NCI-H2029 treated with DMSO at 0.1 percent for 48 hours (cell line): ENCODE results near the gene ZNF350.
A peak's percentile ranks its signal among the peaks of the same experiment; 100 is the strongest.
"Not testable (repeated sequence)": the region's sequence is repeated elsewhere in the genome, so short reads cannot be mapped to it uniquely, and the experiment has no call there.

Experiments used
- DNase-seq: peaks from one replicate; lab custom pipeline; 2025; lab: John Stamatoyannopoulos, UW

Gene ZNF350

DNA sequence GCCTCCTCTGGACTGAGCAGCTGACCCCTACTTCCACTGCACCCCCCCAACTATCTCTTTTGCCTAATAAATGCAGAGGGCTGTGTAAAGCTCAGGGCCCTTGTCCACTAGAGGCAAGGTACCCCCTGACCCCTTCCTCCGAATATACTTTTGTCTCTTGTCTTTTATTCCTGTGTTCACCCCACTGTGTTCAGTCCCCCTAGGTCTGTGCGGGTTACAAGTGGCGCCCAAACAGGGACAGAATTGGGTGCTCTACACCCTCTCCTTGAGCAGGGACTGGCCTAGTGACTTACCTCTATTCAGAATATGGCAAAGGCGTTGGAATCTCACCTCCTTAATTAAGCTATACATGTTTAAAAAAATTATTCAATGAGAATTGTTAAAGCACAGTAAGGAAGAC, 15.0 kb downstream of the ZNF350 start:
- DNase-seq = no peak

DNA sequence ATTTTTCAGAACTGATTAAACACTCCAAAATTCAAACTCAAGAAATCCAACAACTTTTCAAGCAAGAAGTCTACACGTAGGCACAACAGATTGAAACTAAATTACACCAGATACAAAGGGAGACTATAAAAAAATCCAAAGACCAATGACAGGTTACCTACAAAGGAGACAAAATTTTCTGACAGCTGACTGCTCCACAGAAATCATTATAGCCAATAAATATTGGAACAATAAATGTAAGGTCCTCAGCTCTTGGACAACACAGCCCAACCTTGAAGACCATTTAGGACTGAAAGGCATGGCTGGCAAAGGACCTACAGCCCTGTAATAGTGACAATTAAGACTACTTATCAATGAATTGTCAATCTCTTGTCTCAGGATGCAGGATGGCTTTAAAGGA, 15.9 kb downstream of the ZNF350 start:
- no peak for DNase-seq

DNA sequence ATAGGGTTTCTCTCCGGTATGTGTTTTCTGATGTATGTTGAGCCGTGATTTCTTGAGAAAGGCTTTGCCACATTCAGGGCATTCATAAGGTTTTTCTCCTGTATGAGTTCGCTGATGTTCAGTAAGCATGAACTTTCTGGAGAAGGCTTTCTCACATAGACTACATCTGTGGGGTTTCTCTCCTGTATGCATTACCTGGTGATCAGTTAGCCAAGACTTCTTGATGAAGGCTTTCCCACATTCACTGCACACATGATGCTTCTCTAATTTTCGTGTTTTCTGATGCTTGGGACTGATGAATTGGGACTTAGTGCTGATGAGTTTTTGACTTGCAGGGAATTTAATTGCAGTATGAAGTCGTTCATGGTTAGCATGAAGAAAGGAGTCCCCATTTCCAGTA, 21.1 kb downstream of the ZNF350 start:
- no peak for DNase-seq

DNA sequence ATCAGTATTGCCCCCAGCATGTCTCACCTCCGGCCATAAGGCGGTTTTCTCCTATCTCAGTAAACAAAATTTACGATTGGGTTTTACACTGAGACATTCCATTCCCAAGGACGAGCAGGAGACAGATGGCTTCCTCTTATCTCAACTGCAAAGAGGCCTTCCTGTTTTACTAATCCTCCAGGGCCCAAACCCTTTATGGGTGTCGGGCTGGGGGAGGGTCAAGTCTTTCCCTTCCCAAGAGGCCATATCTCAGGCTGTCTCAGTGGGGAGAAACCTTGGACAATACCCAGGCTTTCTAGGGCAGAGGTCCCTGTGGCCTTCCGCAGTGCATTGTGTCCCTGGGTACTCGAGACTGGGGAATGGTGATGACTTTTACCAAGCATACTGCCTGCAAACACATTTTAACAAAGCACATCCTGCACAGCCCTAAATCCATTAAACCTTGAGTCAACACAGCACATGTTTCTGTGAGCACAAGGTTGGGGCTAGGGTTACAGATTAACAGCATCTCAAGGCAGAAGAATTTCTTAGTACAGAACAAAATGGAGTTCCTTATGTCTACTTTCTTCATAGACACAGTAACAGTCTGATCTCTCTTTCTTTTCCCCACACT, 25.9 kb downstream of the ZNF350 start:
- not testable (repeated sequence) for DNase-seq

DNA sequence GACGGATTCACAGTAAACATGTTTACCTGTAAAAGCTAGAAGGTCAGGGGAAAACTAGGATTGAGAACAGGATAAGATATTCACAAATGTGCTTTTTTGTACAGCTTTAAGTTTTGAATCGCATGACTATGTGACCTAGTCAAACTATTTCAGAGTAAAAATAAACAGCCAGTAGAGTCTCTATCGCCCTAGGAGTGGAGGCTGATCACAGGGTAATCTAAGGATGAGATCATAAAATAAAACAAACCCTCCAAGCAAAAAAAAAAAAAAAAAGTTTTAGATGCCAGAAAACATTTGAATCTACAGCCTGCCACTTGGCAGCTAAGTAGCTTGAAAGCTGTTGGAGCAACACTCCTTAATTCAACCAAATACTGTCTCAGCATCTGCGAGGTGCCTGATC, 26.8 kb downstream of the ZNF350 start:
- no peak for DNase-seq

DNA sequence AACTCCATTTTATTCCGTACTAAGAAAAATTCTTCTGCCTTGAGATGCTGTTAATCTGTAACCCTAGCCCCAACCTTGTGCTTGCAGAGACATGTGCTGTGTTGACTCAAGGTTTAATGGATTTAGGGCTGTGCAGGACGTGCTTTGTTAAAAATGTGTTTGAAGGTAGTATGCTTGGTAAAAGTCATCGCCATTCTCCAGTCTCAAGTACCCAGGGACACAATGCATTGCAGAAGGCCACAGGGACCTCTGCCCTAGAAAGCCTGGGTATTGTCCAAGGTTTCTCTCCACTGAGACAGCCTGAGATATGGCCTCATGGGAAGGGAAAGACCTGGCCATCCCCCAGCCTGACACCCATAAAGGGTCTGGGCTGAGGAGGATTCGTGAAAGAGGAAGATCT, 28.8 kb downstream of the ZNF350 start:
- not testable (repeated sequence) for DNase-seq

DNA sequence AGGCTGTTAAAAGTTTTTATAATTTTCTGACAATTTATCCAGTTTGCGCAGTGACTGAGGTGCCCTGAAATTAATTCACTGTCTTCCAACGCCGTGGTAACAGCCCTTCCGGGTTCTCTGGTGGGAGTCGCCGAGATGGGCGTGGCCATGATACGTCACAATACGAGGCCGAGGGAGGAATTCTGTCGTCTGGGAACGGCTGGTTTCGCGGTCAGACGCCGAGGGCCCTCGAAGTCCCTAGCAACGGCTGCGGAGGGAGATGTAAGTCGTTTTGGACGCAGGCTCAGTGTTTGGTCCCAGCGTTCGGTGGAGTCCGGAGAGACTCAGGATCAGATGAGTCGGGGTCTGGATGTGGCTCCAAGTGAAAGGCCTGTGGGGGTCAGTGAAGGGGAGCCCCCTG, 37.7 kb downstream of the ZNF350 start:
- no peak for DNase-seq

DNA sequence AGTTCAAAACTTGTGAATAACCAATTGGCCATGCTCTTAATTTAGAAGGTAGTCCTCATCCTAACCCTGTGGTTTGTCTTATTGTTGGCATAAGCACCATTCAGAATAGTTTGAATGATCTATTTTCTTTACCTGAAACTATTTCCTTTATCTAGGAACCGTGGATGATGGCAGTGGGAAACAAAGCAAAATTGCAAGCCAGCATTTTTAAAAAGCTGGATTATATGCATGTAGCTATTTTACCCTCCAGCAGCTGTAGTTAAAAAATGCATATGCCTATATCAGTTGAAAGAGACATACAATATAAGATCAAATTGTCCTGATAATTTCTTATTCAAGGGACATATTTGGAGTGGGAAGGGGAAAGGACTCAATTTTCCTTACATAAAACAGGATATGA, 40.0 kb downstream of the ZNF350 start:
- DNase-seq = no peak

DNA sequence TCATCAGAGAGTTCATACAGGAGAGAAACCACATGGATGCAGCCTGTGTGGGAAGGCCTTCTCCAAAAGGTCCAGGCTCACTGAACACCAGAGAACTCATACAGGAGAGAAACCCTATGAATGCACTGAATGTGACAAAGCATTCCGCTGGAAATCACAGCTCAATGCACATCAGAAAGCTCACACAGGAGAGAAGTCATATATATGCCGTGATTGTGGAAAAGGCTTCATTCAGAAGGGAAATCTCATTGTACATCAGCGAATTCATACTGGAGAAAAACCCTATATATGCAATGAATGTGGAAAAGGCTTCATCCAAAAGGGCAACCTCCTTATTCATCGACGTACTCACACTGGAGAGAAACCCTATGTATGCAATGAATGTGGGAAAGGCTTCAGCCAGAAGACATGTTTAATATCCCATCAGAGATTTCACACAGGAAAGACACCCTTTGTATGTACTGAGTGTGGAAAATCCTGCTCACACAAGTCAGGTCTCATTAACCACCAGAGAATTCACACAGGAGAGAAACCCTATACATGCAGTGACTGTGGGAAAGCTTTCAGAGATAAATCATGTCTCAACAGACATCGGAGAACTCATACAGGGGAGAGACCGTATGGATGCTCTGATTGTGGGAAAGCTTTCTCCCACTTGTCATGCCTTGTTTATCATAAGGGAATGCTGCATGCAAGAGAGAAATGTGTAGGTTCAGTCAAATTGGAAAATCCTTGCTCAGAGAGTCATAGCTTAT, 41.7 kb downstream of the ZNF350 start:
- DNase-seq = no peak

DNA sequence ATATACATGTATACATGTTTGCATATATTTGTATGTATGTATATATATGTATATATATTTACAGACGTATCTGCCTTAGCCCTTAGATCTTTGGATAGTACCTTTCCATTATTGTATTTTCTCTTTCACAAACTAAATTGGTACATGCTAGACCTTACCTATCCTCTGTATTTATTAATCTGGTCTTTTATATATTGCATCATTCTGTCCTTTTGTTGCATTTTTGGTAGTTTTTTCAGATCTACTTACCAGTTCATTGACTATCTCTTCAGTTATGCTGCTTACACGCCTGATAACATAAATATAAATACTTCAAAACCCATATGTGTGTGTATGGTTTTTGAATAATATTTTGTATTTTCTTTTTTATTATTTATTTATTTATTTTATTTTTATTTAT, 47.7 kb downstream of the ZNF350 start:
- DNase-seq = no peak

DNA sequence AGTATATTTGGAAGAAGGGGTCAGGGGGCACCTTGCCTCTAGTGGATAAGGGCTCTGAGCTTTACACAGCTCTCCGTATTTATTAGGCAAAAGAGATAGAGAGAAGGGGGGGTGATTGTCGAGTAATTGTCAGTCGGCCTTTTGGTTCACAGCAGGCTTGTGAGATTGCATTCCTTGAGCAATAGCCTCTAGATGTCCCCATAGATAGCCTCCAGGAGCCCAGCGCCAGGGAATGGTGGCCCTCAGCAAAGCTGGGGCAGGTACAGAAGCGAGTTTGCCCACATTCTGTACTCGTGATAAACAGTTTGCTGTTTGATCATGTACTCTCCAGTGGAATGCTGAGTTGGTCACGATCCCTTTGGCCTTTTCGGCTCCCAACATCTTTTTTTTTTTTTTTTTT, 54.7 kb downstream of the ZNF350 start:
- no peak for DNase-seq

DNA sequence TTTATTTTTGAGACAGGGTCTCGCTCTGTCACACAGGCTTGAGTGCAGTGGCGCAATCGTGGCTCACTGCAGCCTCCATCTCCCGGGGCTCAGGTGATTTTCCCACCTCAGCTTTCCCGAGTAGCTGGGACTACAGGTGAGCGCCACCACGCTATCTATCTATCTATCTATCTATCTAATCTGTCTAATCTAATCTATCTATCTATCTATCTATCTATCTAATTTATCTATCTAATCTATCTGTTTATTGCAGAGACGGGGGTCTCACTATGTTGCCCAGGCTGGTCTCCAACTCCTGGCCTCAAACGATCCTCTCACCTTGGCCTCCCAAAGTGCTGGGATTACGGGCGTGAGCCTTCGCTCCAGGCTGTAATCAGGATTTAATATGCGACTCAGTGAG, 58.8 kb downstream of the ZNF350 start:
- no peak for DNase-seq

DNA sequence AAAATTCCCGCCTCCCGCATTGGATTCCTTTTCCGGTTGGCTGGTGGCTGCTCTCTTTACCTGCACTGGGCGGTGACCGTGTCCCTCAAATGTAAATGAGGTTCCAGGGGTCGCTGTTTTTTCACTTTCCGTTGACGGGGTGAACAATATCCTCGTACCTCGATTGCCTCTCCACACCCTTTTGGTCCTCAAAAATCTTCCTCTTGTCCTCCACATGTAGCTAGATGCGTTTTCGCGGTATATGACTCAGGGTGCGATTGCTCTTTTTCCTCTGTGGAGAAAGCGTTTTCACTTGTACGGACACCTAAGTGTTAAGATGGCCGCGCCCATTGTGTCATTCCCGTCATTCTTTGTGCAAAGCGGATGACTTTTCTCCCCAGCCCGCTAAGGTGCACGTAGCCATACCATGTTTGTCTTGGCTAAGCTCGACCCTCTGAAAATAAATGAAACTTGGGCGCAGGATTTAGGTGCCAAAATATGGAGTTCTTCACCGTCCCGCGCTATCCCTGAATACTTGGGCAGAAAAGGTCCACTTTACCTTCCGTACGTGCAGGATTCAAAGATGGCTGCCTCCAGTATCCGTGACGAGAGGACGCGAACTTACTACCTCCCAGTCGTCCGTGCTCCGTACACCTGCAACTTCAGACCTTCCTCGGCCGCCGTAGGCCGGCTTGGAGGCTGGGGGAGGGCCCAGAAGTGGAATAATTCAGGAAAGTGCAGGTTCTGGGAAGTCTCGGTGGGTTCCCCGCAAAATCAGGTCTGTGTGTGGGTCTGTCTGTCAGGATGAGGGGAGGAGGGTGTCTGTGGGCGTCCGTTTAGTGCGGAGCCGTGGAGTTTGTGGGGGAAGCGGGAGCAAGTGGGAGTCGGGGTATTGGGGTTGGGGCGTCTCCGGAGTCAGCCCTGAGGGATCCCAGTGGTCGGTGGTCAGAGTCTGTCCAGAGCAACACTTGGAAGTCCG, 59.6 kb downstream of the ZNF350 start, which contains the start of gene ZNF613:
ZNF613 (plus strand) TSS at position 689 of the 958 bp plus-strand sequence. CDS start 8,749 bp downstream, outside the sequence.
- peak; percentile 91 for DNase-seq

DNA sequence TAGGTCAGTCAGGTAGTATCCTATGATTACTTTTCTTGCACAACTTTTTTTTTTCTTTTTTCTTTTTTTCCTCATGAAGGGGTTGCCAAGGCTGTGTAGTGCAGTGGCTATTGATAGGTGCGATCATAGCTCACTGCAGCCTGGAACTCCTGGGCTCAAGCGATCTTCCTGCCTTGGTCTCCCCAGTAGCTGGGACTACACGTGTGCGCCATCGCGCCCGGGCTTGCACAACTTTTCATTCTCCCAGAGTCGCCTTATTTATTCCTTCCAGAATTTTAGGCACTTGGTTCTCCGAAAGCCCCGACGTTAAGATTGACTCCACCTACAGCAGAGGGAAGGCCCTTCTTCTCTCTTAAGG, 60.2 kb downstream of the ZNF350 start:
- no peak for DNase-seq

DNA sequence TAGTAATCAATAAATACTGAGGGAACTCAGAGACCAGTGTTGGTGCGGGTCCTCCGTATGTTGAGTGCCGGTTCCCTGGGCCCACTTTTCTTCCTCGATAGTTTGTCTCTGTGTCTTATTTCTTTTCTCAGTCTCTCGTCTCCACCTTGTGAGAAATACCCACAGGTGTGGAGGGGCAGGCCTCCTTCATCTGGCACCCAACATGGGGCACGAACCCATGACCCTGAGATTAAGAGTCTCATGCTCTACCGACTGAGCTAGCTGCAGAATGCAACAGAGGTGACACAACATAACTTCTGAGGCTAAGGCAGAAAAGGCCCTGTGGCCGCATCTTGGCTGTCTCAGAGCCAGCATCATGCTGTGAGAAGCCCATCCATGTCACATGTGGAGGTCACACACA, 64.7 kb downstream of the ZNF350 start:
- no peak for DNase-seq

DNA sequence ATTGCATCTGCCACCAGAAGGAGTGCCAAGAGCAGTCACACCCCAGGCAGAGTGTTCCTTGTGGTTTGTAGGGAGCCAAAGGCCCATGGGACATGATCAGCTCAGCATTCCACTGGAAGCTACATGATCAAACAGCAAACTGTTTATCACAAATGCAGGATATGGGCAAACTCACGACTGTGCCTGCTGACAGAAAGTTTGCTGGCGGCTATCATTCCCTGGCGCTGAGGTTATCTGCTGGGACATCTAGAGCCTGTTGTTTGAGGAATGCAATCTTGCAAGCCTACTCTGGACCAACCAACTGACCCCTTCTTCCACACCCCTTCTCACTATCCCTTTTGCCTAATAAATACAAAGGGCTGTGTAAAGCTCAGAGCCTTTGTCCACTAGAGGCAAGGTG, 67.0 kb downstream of the ZNF350 start:
- no peak for DNase-seq

DNA sequence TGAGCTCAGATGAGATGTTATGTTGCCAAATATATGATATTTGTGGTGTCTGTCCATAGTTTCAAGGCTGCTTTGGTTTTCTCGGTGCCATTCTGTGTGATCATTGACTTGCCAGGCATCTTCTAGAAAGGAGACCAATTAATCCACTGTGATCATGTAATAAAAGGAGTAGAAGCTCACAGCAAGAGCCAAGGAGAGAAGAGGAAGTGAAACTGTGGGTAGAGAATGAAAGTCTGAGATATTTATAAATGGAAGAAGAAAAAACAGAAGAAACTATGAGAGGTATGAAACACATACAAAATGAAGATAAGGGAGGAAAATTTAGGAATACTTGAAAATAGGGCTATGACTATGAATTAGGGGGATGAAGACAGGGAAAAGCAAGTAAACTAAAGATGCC, 70.5 kb downstream of the ZNF350 start:
- DNase-seq = no peak

DNA sequence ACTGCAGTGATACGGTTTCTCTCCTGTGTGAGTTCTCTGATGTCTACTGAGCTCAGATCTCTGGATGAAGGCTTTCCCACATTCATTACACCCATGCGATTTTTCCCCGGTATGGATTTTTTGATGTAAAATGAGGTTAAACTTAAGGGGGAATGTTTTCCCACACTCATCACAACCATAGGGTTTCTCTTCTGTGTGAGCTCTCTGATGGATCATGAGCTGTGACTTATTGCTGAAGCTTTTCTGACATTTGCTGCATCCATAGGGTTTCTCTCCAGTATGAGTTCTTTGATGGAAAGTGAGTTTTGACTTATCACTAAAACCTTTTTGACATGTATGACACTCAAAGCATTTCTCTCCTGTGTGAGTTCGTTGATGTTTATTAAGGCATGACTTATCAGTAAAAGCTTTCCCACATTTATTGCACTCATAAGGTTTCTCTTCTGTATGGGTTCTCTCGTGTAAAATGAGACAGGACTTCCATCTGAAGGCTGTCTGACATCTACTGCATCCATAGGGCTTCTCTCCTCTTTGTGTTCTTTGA, 71.2 kb downstream of the ZNF350 start:
- DNase-seq = no peak
